ENCODE data around the gene FBXL3.
A peak's percentile ranks its signal among the peaks of the same experiment; 100 is the strongest.

The FBXL3 gene

DNA sequence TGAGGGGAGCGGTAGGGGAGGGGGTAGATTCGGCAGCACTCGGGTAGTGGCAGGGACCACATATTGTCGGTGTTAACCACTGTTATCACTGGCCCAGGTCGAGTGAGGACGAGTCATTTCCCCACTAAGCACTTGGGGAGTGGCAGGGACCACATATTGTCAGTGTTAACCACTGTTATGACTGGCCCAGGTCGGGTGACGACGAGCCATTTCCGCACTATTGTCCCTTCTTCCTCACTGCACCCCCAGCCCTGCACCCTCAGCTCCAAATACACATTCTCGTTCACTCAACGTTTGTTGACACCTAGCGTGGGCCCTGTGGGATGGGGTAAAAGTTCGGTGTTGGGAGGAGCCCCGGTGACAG is 35.5 kb downstream of the FBXL3 start:
- no peak for DNase-seq
- peak overlapping the region; percentile 89 for H2AFZ ChIP-seq (ENCODE audit: low read depth, low read length)
- H3K14ac ChIP-seq (ENCODE audit: low read length in 2 of 2): peak overlapping the region in 1 of 2 experiments; percentile 79
- H3K9ac ChIP-seq (ENCODE audit: low read length): peak overlapping the region; percentile 98
- no peak overlapping the region for H3K23ac ChIP-seq (ENCODE audit: low read length in 2 of 2)
- peak overlapping the region; percentile 72 for H4K8ac ChIP-seq (ENCODE audit: low read length)
- 31% methylated on average over 9 of the region's 15 CpGs for WGBS
- peak overlapping the region in 1 of 2 experiments; percentile 75 for H2BK12ac ChIP-seq (ENCODE audit: low read length in 2 of 2)
- peak overlapping the region; percentile 76 to 78 for H3K18ac ChIP-seq (ENCODE audit: low read depth in 1 of 2, low read length in 2 of 2)
- H4K91ac ChIP-seq (ENCODE audit: low read length): no peak overlapping the region
- H3K4me1 ChIP-seq (ENCODE audit: control insufficient read depth, insufficient read depth, low read depth, low read length): peaks cover 7% of the 10 kb centered on the region
- peak overlapping the region; percentile 89 for H3K4me2 ChIP-seq (ENCODE audit: low read length, poor library complexity, severe bottlenecking)
- H3K27ac ChIP-seq (ENCODE audit: low read length, poor library complexity, severe bottlenecking): no peak overlapping the region
- no peak overlapping the region for H2AK5ac ChIP-seq (ENCODE audit: low read length, severe bottlenecking)
- peak overlapping the region; percentile 29 for H2BK120ac ChIP-seq (ENCODE audit: low read depth, low read length)
- H2BK5ac ChIP-seq (ENCODE audit: low read depth, low read length, poor library complexity, severe bottlenecking): no peak overlapping the region
- no peaks in the 10 kb centered on the region for H3K9me3 ChIP-seq (ENCODE audit: control insufficient read depth, low read length)
- peaks cover 0 to 3% of the 10 kb centered on the region in 2 experiments for H3K27me3 ChIP-seq (ENCODE audit: control insufficient read depth in 1 of 2, insufficient read depth in 1 of 2, low read length in 2 of 2)
- H3K4ac ChIP-seq (ENCODE audit: low read depth in 1 of 2, low read length in 2 of 2): peak overlapping the region; percentile 54 to 81
- H3K36me3 ChIP-seq (ENCODE audit: control insufficient read depth in 1 of 2, insufficient read depth in 2 of 2, low read depth in 1 of 2, low read length in 2 of 2): peaks cover 0 to 14% of the 10 kb centered on the region in 2 experiments
- peaks cover 15% of the 10 kb centered on the region for H3K79me1 ChIP-seq (replicated peaks; ENCODE audit: low read length, poor library complexity, severe bottlenecking)
- peak overlapping the region; percentile 93 to 96 for H3K4me3 ChIP-seq (ENCODE audit: insufficient read depth in 1 of 2, low read depth in 1 of 2, low read length in 2 of 2)
- H2BK15ac ChIP-seq (ENCODE audit: low read depth, poor library complexity, severe bottlenecking): no peak overlapping the region

GRCh38 chr13:76983676-76984075 is 43.3 kb downstream of the FBXL3 start:
- H3K4ac ChIP-seq (ENCODE audit: low read depth in 1 of 2, low read length in 2 of 2): no peak overlapping the region
- no peak overlapping the region for H2BK15ac ChIP-seq (ENCODE audit: low read depth, poor library complexity, severe bottlenecking)
- H2BK120ac ChIP-seq (ENCODE audit: low read depth, low read length): no peak overlapping the region
- no peaks in the 10 kb centered on the region for H3K79me1 ChIP-seq (replicated peaks; ENCODE audit: low read length, poor library complexity, severe bottlenecking)
- H3K9me3 ChIP-seq (ENCODE audit: control insufficient read depth, low read length): no peaks in the 10 kb centered on the region
- H3K23ac ChIP-seq (ENCODE audit: low read length in 2 of 2): no peak overlapping the region
- H4K91ac ChIP-seq (ENCODE audit: low read length): no peak overlapping the region
- no peak overlapping the region for H4K8ac ChIP-seq (ENCODE audit: low read length)
- WGBS: 100% methylated on average over 4 of the region's 5 CpGs
- H3K4me1 ChIP-seq (ENCODE audit: control insufficient read depth, insufficient read depth, low read depth, low read length): peaks cover 3% of the 10 kb centered on the region
- no peak overlapping the region for H3K18ac ChIP-seq (ENCODE audit: low read depth in 1 of 2, low read length in 2 of 2)
- no peaks in the 10 kb centered on the region for H3K36me3 ChIP-seq (ENCODE audit: control insufficient read depth in 1 of 2, insufficient read depth in 2 of 2, low read depth in 1 of 2, low read length in 2 of 2)
- peaks cover 12 to 25% of the 10 kb centered on the region in 2 experiments for H3K27me3 ChIP-seq (ENCODE audit: control insufficient read depth in 1 of 2, insufficient read depth in 1 of 2, low read length in 2 of 2)
- no peak overlapping the region for H2AFZ ChIP-seq (ENCODE audit: low read depth, low read length)
- DNase-seq: no peak
- H3K4me2 ChIP-seq (ENCODE audit: low read length, poor library complexity, severe bottlenecking): no peak overlapping the region
- H3K14ac ChIP-seq (ENCODE audit: low read length in 2 of 2): no peak overlapping the region
- H3K4me3 ChIP-seq (ENCODE audit: insufficient read depth in 1 of 2, low read depth in 1 of 2, low read length in 2 of 2): no peak overlapping the region
- H2AK5ac ChIP-seq (ENCODE audit: low read length, severe bottlenecking): no peak overlapping the region
- no peak overlapping the region for H3K9ac ChIP-seq (ENCODE audit: low read length)
- no peak overlapping the region for H2BK12ac ChIP-seq (ENCODE audit: low read length in 2 of 2)
- no peak overlapping the region for H3K27ac ChIP-seq (ENCODE audit: low read length, poor library complexity, severe bottlenecking)
- H2BK5ac ChIP-seq (ENCODE audit: low read depth, low read length, poor library complexity, severe bottlenecking): no peak overlapping the region

DNA sequence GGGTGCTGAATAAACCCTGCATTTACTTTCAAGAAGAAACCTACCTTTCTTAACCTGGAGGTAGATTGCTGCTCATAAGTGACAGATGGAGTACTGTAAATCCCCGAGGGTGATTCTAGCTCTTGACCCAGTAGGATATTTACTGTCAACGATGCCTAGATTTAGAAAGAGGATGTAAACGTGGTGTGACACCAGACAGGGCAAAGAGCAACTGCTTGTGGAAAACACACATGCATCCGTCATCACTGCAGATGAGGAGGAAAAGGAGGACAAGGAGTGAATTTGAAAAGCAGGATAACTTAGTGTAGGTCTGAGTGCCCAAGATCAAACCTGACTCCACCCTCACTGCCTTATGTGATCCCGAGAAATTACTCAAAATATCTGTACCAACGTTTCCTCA is 44.9 kb downstream of the FBXL3 start:
- Histone ChIP-seq H2BK15ac (ENCODE audit: low read depth, poor library complexity, severe bottlenecking) (no peak overlapping the region), H4K91ac (ENCODE audit: low read length) (no peak overlapping the region), H3K4me3 (ENCODE audit: insufficient read depth in 1 of 2, low read depth in 1 of 2, low read length in 2 of 2) (no peak overlapping the region), H3K4me1 (ENCODE audit: control insufficient read depth, insufficient read depth, low read depth, low read length) (peaks cover 3% of the 10 kb centered on the region), H3K14ac (ENCODE audit: low read length in 2 of 2) (no peak overlapping the region), H4K8ac (ENCODE audit: low read length) (no peak overlapping the region), H3K27ac (ENCODE audit: low read length, poor library complexity, severe bottlenecking) (no peak overlapping the region), H2AFZ (ENCODE audit: low read depth, low read length) (no peak overlapping the region), H2BK120ac (ENCODE audit: low read depth, low read length) (no peak overlapping the region), H3K9me3 (ENCODE audit: control insufficient read depth, low read length) (no peaks in the 10 kb centered on the region), H3K27me3 (ENCODE audit: control insufficient read depth in 1 of 2, insufficient read depth in 1 of 2, low read length in 2 of 2) (peaks cover 13 to 35% of the 10 kb centered on the region in 2 experiments), H2AK5ac (ENCODE audit: low read length, severe bottlenecking) (no peak overlapping the region), H3K23ac (ENCODE audit: low read length in 2 of 2) (no peak overlapping the region), H3K79me1 (replicated peaks; ENCODE audit: low read length, poor library complexity, severe bottlenecking) (no peaks in the 10 kb centered on the region), H3K9ac (ENCODE audit: low read length) (no peak overlapping the region), H2BK5ac (ENCODE audit: low read depth, low read length, poor library complexity, severe bottlenecking) (no peak overlapping the region), H3K36me3 (ENCODE audit: control insufficient read depth in 1 of 2, insufficient read depth in 2 of 2, low read depth in 1 of 2, low read length in 2 of 2) (no peaks in the 10 kb centered on the region), H3K4ac (ENCODE audit: low read depth in 1 of 2, low read length in 2 of 2) (no peak overlapping the region), H3K4me2 (ENCODE audit: low read length, poor library complexity, severe bottlenecking) (no peak overlapping the region), H2BK12ac (ENCODE audit: low read length in 2 of 2) (no peak overlapping the region), H3K18ac (ENCODE audit: low read depth in 1 of 2, low read length in 2 of 2) (no peak overlapping the region)
- DNase-seq: no peak
- 71% methylated on average over 6 of the region's 6 CpGs for WGBS

DNA sequence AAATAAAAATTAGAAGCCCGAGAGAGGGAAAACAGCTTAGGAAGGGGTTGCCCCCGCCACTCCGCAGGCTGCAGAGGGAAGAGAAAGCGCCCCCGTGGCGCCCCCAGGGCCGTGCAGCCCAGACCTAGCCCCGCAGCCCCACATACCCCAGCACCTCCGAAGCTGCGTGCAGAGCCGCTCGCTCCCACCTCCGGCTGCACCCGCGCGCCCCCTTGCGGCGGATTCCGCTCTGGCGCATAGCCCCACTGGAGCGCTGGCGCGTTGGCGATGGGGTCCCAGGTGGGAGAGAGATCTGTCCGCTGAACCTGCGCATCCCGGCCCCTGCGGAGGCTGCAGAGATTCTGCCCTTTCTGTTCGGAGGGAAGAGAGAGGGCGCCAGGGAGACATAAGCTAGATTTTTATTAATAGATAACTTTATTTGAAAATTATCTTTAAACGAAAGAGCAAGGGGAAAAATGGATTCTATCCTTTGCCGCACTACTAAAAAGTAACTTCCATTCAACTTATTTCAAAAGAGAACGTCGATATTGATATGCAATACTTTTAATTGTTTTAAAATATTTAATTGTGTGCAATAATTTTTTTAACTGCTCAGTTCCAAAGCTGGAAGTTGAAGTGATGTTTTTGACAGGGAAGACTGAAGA is 46.8 kb downstream of the FBXL3 start:
- Histone ChIP-seq H4K8ac (ENCODE audit: low read length) (peak overlapping the region; percentile 41), H3K4ac (ENCODE audit: low read depth in 1 of 2, low read length in 2 of 2) (no peak overlapping the region), H3K27ac (ENCODE audit: low read length, poor library complexity, severe bottlenecking) (no peak overlapping the region), H2BK120ac (ENCODE audit: low read depth, low read length) (peak overlapping the region; percentile 49), H3K23ac (ENCODE audit: low read length in 2 of 2) (no peak overlapping the region), H3K4me2 (ENCODE audit: low read length, poor library complexity, severe bottlenecking) (peak overlapping the region; percentile 100), H3K79me1 (replicated peaks; ENCODE audit: low read length, poor library complexity, severe bottlenecking) (no peaks in the 10 kb centered on the region), H2BK12ac (ENCODE audit: low read length in 2 of 2) (no peak overlapping the region), H3K4me1 (ENCODE audit: control insufficient read depth, insufficient read depth, low read depth, low read length) (peaks cover 5% of the 10 kb centered on the region), H2AK5ac (ENCODE audit: low read length, severe bottlenecking) (no peak overlapping the region), H3K14ac (ENCODE audit: low read length in 2 of 2) (no peak overlapping the region), H3K18ac (ENCODE audit: low read depth in 1 of 2, low read length in 2 of 2) (peak overlapping the region in 1 of 2 experiments; percentile 8), H2BK15ac (ENCODE audit: low read depth, poor library complexity, severe bottlenecking) (no peak overlapping the region), H3K36me3 (ENCODE audit: control insufficient read depth in 1 of 2, insufficient read depth in 2 of 2, low read depth in 1 of 2, low read length in 2 of 2) (no peaks in the 10 kb centered on the region), H2BK5ac (ENCODE audit: low read depth, low read length, poor library complexity, severe bottlenecking) (no peak overlapping the region), H4K91ac (ENCODE audit: low read length) (no peak overlapping the region), H3K9me3 (ENCODE audit: control insufficient read depth, low read length) (no peaks in the 10 kb centered on the region), H3K4me3 (ENCODE audit: insufficient read depth in 1 of 2, low read depth in 1 of 2, low read length in 2 of 2) (peak overlapping the region; percentile 42 to 69), H2AFZ (ENCODE audit: low read depth, low read length) (peak overlapping the region; percentile 69), H3K9ac (ENCODE audit: low read length) (peak overlapping the region; percentile 58), H3K27me3 (ENCODE audit: control insufficient read depth in 1 of 2, insufficient read depth in 1 of 2, low read length in 2 of 2) (peaks cover 13 to 38% of the 10 kb centered on the region in 2 experiments)
- 0% methylated on average over 15 of the region's 34 CpGs for WGBS
- DNase-seq: peak; percentile 55
